Stimulated activated naive B cell treated with anti-CD40 and anti-IgM and Interleukin-4, amounts not matched to agents 10 μg/mL and 1 μg/mL and 100 μg/mL, for 72 hours (primary cell): ENCODE data around the gene SERPINA1.

Experiments
- ATAC-seq, 2 donors: fragments of 150-1000 bp; cut with Tn5 transposase; replicated peaks; 2 replicates each; pipeline ENCODE4 v1.10.0; 2021; ENCODE audit warnings: moderate library complexity in 1 of 2
- DNase-seq: peaks from one replicate; pipeline ENCODE4 v3.0.0; 2021
- H3K27ac Mint-ChIP-seq: one replicate; pipeline ENCODE4 v1.8.0; 2022; ENCODE audit warnings: mild to moderate bottlenecking, mixed read lengths
- H3K27me3 Mint-ChIP-seq, 2 donors: one replicate each; pipeline ENCODE4 v1.8.0; 2022; ENCODE audit warnings: mixed read lengths in 2 of 2
- H3K36me3 Mint-ChIP-seq, 2 donors: one replicate each; pipeline ENCODE4 v1.8.0; 2022; ENCODE audit warnings: mixed read lengths in 2 of 2, mild to moderate bottlenecking in 1 of 2
- H3K4me1 Mint-ChIP-seq, 2 donors: one replicate each; pipeline ENCODE4 v1.8.0; 2022; ENCODE audit warnings: mixed read lengths in 2 of 2, mild to moderate bottlenecking in 1 of 2
- H3K4me3 Mint-ChIP-seq, 2 donors: one replicate each; pipeline ENCODE4 v1.8.0; 2022; ENCODE audit warnings: mild to moderate bottlenecking in 2 of 2, mixed read lengths in 2 of 2, moderate library complexity in 1 of 2
- H3K9me3 Mint-ChIP-seq, 2 donors: one replicate each; pipeline ENCODE4 v1.8.0; 2022; ENCODE audit warnings: mixed read lengths in 2 of 2, mild to moderate bottlenecking in 1 of 2

The SERPINA1 gene

DNA sequence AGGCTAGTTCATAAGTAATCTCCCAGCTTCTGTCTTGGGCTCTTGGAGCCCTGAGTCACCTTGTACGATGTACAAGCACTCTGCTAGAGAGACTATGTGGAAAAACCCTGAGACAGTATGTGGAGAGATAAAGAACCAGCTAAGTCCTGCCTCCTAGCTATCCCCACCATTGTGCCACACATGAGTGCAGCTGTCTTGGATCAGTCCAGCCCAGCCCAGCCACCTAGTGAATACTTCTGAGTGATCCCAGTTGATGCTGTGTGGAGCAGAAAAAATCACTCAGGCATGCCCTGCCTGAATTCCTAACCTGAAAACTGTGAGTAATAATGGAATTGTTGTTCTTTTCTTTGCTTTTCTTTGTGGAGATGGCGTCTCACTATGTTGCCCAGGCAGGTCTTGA lies 60.2 kb downstream of the SERPINA1 start:
- Mint-ChIP-seq H3K36me3 (no peaks in the 10 kb centered on the region), H3K4me3 (no peak overlapping the region), H3K4me1 (no peaks in the 10 kb centered on the region), H3K27me3 (peaks cover 6 to 18% of the 10 kb centered on the region in 2 donors), H3K9me3 (peaks cover 0 to 3% of the 10 kb centered on the region in 2 donors), H3K27ac (no peak overlapping the region)
- no peak for DNase-seq
- ATAC-seq = no peak
